ENCODE results near the gene TSFM. TPM values are rescaled to one million over a fixed set of nuclear protein-coding genes. Genes with fewer than 3 reads are reported as not detected.

The TSFM gene
- total and polyA plus RNA-seq, 4 donors = 17.1 to 40.0 (median 26.0) TPM

GRCh38 chr12:57756406-57757341 is 25.9 kb upstream of the TSFM start:
- peak in 1 of 3 donors; percentile 41 for DNase-seq
- H3K4me3 ChIP-seq = no peak overlapping the region
- TF ChIP-seq, protein P1, sequence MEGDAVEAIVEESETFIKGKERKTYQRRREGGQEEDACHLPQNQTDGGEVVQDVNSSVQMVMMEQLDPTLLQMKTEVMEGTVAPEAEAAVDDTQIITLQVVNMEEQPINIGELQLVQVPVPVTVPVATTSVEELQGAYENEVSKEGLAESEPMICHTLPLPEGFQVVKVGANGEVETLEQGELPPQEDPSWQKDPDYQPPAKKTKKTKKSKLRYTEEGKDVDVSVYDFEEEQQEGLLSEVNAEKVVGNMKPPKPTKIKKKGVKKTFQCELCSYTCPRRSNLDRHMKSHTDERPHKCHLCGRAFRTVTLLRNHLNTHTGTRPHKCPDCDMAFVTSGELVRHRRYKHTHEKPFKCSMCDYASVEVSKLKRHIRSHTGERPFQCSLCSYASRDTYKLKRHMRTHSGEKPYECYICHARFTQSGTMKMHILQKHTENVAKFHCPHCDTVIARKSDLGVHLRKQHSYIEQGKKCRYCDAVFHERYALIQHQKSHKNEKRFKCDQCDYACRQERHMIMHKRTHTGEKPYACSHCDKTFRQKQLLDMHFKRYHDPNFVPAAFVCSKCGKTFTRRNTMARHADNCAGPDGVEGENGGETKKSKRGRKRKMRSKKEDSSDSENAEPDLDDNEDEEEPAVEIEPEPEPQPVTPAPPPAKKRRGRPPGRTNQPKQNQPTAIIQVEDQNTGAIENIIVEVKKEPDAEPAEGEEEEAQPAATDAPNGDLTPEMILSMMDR (IDR thresholded peaks at IDR 0.05; ENCODE audit: control extremely low read depth, extremely low read depth) = peak; percentile 24
- peaks cover 5 to 30% (median 8%) of the 10 kb centered on the region in 5 donors for H3K4me1 ChIP-seq (ENCODE audit: control insufficient read depth in 5 of 5, insufficient read depth in 5 of 5, low read length in 5 of 5)
- ATAC-seq (ENCODE audit: insufficient read depth, low FRiP score) = no peak
- peaks cover 0 to 5% (median 0%) of the 10 kb centered on the region in 4 donors for H3K9me3 ChIP-seq (ENCODE audit: control insufficient read depth in 4 of 4, insufficient read depth in 3 of 4, low read length in 3 of 4)
- H3K27ac ChIP-seq (ENCODE audit: low read depth in 1 of 2, low read length in 1 of 2) = no peak overlapping the region
- H3K9ac ChIP-seq (ENCODE audit: insufficient read depth in 1 of 2, low read length in 2 of 2) = no peak overlapping the region
- no peaks in the 10 kb centered on the region for H3K27me3 ChIP-seq (ENCODE audit: control insufficient read depth in 3 of 3, insufficient read depth in 3 of 3, low read length in 2 of 3)
- 32 to 46% methylated on average over 22 of the region's 22 CpGs for WGBS, 2 donors
- H3K36me3 ChIP-seq (ENCODE audit: control insufficient read depth in 4 of 4, insufficient read depth in 4 of 4, low read length in 4 of 4) = peaks cover 0 to 12% (median 2%) of the 10 kb centered on the region in 4 donors

GRCh38 chr12:57757771-57758170 is 24.8 kb upstream of the TSFM start:
- Histone ChIP-seq H3K9me3 (ENCODE audit: control insufficient read depth in 4 of 4, insufficient read depth in 3 of 4, low read length in 3 of 4) (peaks cover 0 to 5% (median 0%) of the 10 kb centered on the region in 4 donors), H3K4me3 (no peak overlapping the region), H3K36me3 (ENCODE audit: control insufficient read depth in 4 of 4, insufficient read depth in 4 of 4, low read length in 4 of 4) (peaks cover 0 to 12% (median 0%) of the 10 kb centered on the region in 4 donors), H3K4me1 (ENCODE audit: control insufficient read depth in 5 of 5, insufficient read depth in 5 of 5, low read length in 5 of 5) (peaks cover 5 to 27% (median 8%) of the 10 kb centered on the region in 5 donors), H3K27ac (ENCODE audit: low read depth in 1 of 2, low read length in 1 of 2) (no peak overlapping the region), H3K27me3 (ENCODE audit: control insufficient read depth in 3 of 3, insufficient read depth in 3 of 3, low read length in 2 of 3) (peaks cover 0 to 3% (median under 1%) of the 10 kb centered on the region in 3 donors), H3K9ac (ENCODE audit: insufficient read depth in 1 of 2, low read length in 2 of 2) (no peak overlapping the region)
- DNase-seq = no peak
- no peak for ATAC-seq (ENCODE audit: insufficient read depth, low FRiP score)
- TF ChIP-seq, protein P1 (IDR thresholded peaks at IDR 0.05; ENCODE audit: control extremely low read depth, extremely low read depth) = no peak
- 91 to 95% methylated on average over 4 of the region's 4 CpGs for WGBS, 2 donors

- H3K27ac ChIP-seq (ENCODE audit: low read depth in 1 of 2, low read length in 1 of 2) = no peak overlapping the region
- H3K36me3 ChIP-seq (ENCODE audit: control insufficient read depth in 4 of 4, insufficient read depth in 4 of 4, low read length in 4 of 4) = peaks cover 0 to 12% (median 0%) of the 10 kb centered on the region in 4 donors
- WGBS, 2 donors = 94 to 97% methylated on average over 25 of the region's 25 CpGs
- TF ChIP-seq, protein P1 (IDR thresholded peaks at IDR 0.05; ENCODE audit: control extremely low read depth, extremely low read depth) = no peak
- H3K9me3 ChIP-seq (ENCODE audit: control insufficient read depth in 4 of 4, insufficient read depth in 3 of 4, low read length in 3 of 4) = peaks cover 0 to 5% (median 0%) of the 10 kb centered on the region in 4 donors
- H3K4me3 ChIP-seq = no peak overlapping the region
- H3K9ac ChIP-seq (ENCODE audit: insufficient read depth in 1 of 2, low read length in 2 of 2) = no peak overlapping the region
- ATAC-seq (ENCODE audit: insufficient read depth, low FRiP score) = no peak
- H3K4me1 ChIP-seq (ENCODE audit: control insufficient read depth in 5 of 5, insufficient read depth in 5 of 5, low read length in 5 of 5) = peaks cover 3 to 18% (median 5%) of the 10 kb centered on the region in 5 donors
- peaks cover 0 to 13% (median 10%) of the 10 kb centered on the region in 3 donors for H3K27me3 ChIP-seq (ENCODE audit: control insufficient read depth in 3 of 3, insufficient read depth in 3 of 3, low read length in 2 of 3)
- DNase-seq = no peak
Observed at GRCh38 chr12:57758552-57759359, 23.8 kb upstream of the TSFM start.

Measured in lung (tissue), 12 donors.